ENCODE results near the gene CSRP2.

The CSRP2 gene

DNA sequence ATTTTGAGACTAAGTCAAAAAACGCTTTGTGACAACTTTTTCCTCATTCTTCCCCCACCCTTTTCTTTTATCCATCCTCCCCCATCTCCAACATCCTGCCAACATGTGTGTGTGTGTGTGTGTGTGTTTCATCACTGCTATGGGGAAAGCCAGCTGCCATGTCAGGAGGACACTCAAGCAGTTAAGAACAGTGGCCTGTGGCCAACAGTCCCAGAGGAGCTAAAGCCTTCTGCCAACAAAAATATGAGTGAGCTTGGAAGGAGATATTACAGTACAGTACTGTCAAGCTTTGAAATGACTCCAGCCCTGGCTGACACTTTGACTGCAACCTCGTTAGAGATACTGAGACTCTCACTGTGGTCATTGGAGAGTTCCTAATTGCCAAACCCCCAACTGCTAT is 5.0 kb upstream of the CSRP2 start:
- no peaks in the 10 kb centered on the region for H3K9me3 ChIP-seq (ENCODE audit: control insufficient read depth, insufficient read depth, low read length)
- no peak overlapping the region for H3K9ac ChIP-seq (ENCODE audit: low read depth, low read length)
- H3K4me3 ChIP-seq (ENCODE audit: low read depth, low read length) = no peak overlapping the region
- peaks cover 7% of the 10 kb centered on the region for H3K27me3 ChIP-seq (ENCODE audit: control insufficient read depth, insufficient read depth, low read length)
- no peaks in the 10 kb centered on the region for H3K36me3 ChIP-seq (ENCODE audit: control insufficient read depth, insufficient read depth, low read length)
- H3K4me1 ChIP-seq (ENCODE audit: control insufficient read depth, insufficient read depth, low read length) = peaks cover 2% of the 10 kb centered on the region

DNA sequence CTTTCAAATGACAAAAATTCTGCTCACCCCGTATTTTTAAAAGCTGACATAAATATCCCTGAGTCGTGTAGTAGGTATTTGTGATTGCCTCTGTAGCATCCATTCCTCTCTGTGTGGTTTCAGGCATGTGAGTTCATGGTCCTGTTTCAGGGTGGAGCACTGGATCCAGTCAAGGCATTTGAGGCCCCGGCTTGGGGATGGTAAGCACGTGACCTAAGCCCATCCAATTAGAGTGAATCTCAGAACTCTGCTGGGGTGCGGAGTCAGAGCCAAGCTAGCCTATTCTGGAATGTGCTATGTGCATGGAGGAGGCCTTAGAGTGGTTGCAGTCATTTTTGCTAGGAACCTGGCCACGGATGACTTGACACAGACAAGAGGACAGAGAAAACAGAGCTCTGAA is 4.3 kb upstream of the CSRP2 start:
- H3K27me3 ChIP-seq (ENCODE audit: control insufficient read depth, insufficient read depth, low read length) = peaks cover 7% of the 10 kb centered on the region
- no peaks in the 10 kb centered on the region for H3K9me3 ChIP-seq (ENCODE audit: control insufficient read depth, insufficient read depth, low read length)
- H3K4me1 ChIP-seq (ENCODE audit: control insufficient read depth, insufficient read depth, low read length) = peaks cover 2% of the 10 kb centered on the region
- no peak overlapping the region for H3K9ac ChIP-seq (ENCODE audit: low read depth, low read length)
- no peak overlapping the region for H3K4me3 ChIP-seq (ENCODE audit: low read depth, low read length)
- no peaks in the 10 kb centered on the region for H3K36me3 ChIP-seq (ENCODE audit: control insufficient read depth, insufficient read depth, low read length)

DNA sequence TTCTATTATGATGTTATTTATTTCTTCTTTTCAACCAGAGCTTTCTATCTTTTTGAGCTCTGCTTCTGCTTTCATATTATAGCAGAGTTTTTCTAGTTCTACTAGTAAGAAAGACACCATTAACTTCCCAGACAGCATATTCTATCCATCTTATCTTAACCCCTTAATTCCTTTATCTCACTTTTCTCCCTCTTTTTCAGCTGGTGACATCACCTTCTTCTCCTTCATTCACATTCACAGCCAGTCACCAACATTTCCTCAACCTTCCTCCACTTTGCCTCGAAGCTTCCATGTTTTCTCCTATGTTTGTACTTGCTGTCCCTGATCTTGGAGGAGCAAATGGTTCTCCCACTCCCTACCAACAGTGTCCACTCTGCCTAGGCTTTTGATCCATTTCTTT is 3.5 kb upstream of the CSRP2 start:
- Histone ChIP-seq H3K9me3 (ENCODE audit: control insufficient read depth, insufficient read depth, low read length) (no peaks in the 10 kb centered on the region), H3K4me3 (ENCODE audit: low read depth, low read length) (no peak overlapping the region), H3K27me3 (ENCODE audit: control insufficient read depth, insufficient read depth, low read length) (peaks cover 7% of the 10 kb centered on the region), H3K4me1 (ENCODE audit: control insufficient read depth, insufficient read depth, low read length) (peaks cover 5% of the 10 kb centered on the region), H3K36me3 (ENCODE audit: control insufficient read depth, insufficient read depth, low read length) (no peaks in the 10 kb centered on the region), H3K9ac (ENCODE audit: low read depth, low read length) (no peak overlapping the region)

DNA sequence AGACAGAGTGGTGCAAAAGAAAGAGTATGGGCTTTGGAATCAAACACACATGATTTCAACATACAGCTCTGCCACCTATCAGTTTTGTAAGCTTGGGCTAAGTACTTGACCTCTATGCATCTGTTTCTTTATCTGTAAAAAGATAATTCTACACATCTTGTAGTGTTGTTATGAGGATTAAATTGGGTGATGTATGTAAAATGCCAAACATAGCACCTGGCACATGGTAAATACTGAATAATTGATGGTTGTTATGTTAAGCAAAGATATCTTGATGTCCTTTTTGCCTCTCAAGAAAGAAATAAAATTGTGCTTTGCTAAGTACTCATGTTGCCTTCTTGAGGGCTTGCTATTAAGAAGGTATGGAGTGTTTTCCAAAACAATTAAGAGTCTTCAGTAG is 2.3 kb upstream of the CSRP2 start:
- H3K4me1 ChIP-seq (ENCODE audit: control insufficient read depth, insufficient read depth, low read length) = peaks cover 13% of the 10 kb centered on the region
- H3K36me3 ChIP-seq (ENCODE audit: control insufficient read depth, insufficient read depth, low read length) = no peaks in the 10 kb centered on the region
- peaks cover 7% of the 10 kb centered on the region for H3K27me3 ChIP-seq (ENCODE audit: control insufficient read depth, insufficient read depth, low read length)

DNA sequence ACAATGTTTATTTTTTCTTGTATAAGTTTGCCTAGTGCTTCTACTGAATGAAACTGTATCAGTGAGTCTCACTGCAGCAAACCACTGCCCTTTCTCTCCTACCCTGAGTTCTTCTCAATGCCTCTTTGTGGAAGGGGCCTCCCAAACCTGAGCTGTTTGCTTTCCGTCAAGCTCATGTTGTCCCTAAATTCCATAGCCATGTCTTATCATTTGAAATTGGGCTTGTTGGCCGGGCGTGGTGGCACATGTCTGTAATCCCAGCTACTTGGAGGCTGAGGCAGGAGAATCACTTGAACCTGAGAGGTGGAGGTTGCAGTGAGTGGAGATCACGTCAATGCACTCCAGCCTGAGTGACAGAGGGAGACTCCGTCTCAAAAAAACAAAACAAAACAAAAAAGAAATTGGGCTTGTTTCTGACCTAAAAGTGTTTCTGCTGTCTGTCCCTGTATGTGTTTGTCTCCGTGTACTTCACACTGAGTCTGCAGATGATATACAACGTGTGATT is 1.8 kb upstream of the CSRP2 start:
- peaks cover 13% of the 10 kb centered on the region for H3K4me1 ChIP-seq (ENCODE audit: control insufficient read depth, insufficient read depth, low read length)
- H3K36me3 ChIP-seq (ENCODE audit: control insufficient read depth, insufficient read depth, low read length) = no peaks in the 10 kb centered on the region
- H3K9me3 ChIP-seq (ENCODE audit: control insufficient read depth, insufficient read depth, low read length) = no peaks in the 10 kb centered on the region
- H3K9ac ChIP-seq (ENCODE audit: low read depth, low read length) = no peak overlapping the region
- H3K4me3 ChIP-seq (ENCODE audit: low read depth, low read length) = no peak overlapping the region
- H3K27me3 ChIP-seq (ENCODE audit: control insufficient read depth, insufficient read depth, low read length) = peaks cover 7% of the 10 kb centered on the region

More for the DNA sequence above, 2.3 kb upstream of the CSRP2 start:
- H3K9me3 ChIP-seq (ENCODE audit: control insufficient read depth, insufficient read depth, low read length) = no peaks in the 10 kb centered on the region
- no peak overlapping the region for H3K4me3 ChIP-seq (ENCODE audit: low read depth, low read length)
- no peak overlapping the region for H3K9ac ChIP-seq (ENCODE audit: low read depth, low read length)

DNA sequence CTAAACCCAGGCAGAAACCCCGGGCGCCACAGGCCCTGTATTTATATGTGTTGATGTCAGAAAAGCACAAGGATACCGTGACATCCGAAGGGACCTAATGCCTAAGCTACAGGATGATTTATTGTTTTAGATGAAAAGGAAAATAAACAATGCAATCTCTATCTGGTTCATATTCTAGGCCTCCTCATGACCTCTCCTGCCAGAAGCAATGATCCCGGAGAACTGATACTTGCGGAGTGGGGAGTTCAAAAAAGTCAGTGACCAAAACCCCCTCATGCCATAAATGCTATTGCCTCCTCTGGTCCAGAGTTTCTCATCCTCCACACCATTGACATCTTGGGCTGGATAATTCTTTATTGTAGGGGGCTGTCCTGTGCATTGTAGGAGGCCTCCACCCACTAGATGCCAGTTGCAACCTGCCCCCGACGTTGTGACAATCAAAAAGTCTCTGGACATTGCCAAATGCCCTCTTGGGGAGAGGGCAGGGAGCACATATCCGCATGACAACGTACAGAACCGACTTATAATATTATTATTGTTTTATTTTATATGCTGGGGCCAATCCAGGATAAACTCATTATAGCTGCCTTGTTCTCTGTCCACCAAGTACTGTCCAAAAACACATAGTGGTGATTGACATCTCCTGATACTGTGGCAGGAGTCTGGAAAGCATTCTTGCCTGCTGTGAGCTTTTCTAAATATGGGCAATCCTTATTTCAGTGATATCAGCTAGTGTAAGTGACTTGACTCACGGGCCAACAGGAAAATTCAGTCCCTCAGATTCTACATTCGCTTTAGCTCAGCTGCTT is 1.1 kb upstream of the CSRP2 start:
- Histone ChIP-seq H3K9ac (ENCODE audit: low read depth, low read length) (peak overlapping the region; percentile 77), H3K36me3 (ENCODE audit: control insufficient read depth, insufficient read depth, low read length) (no peaks in the 10 kb centered on the region), H3K4me3 (ENCODE audit: low read depth, low read length) (peak overlapping the region; percentile 68), H3K27me3 (ENCODE audit: control insufficient read depth, insufficient read depth, low read length) (peaks cover 7% of the 10 kb centered on the region), H3K9me3 (ENCODE audit: control insufficient read depth, insufficient read depth, low read length) (no peaks in the 10 kb centered on the region), H3K4me1 (ENCODE audit: control insufficient read depth, insufficient read depth, low read length) (peaks cover 13% of the 10 kb centered on the region)

DNA sequence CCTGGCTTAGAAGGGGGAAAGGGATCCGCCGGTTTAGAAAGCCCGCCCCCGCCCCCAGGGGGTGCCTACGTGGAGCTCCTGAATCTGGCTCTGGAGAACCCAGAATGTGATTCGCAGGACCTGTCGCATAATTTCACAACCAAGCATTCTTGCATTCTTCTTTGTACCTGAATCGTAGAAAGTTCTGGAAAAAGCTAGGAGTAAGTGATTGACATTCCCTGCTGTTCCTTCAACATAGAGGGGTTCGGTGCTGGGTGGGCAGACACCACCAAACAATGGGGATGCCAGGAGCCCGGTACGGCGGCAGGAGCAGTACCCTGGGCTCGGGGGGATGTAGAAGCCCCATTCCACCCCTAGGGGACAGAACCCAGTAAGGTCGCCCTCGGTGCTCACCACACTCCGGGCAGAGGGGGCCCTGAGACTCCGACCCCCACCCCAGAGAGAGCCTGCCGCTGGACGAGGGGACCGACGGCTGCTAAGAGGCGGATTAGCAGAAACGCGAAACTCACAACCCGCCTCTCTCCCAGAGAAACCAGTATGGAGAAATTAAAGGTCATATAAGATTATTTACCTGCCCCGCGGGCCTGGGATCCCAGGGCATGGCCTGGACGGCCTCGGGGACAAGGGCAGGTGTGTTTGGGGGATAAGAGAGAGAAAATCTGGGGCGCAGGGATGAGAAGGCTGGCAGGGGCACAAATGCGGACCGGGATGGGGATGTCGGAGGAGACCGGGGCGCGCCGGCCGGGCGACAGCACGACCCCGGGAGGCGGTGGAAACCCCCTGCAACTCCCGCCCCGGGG is 520 bp downstream of the CSRP2 start:
- no peaks in the 10 kb centered on the region for H3K9me3 ChIP-seq (ENCODE audit: control insufficient read depth, insufficient read depth, low read length)
- peak overlapping the region; percentile 80 for H3K9ac ChIP-seq (ENCODE audit: low read depth, low read length)
- H3K4me3 ChIP-seq (ENCODE audit: low read depth, low read length) = peak overlapping the region; percentile 91
- H3K27me3 ChIP-seq (ENCODE audit: control insufficient read depth, insufficient read depth, low read length) = peaks cover 7% of the 10 kb centered on the region
- H3K4me1 ChIP-seq (ENCODE audit: control insufficient read depth, insufficient read depth, low read length) = peaks cover 23% of the 10 kb centered on the region
- no peaks in the 10 kb centered on the region for H3K36me3 ChIP-seq (ENCODE audit: control insufficient read depth, insufficient read depth, low read length)

DNA sequence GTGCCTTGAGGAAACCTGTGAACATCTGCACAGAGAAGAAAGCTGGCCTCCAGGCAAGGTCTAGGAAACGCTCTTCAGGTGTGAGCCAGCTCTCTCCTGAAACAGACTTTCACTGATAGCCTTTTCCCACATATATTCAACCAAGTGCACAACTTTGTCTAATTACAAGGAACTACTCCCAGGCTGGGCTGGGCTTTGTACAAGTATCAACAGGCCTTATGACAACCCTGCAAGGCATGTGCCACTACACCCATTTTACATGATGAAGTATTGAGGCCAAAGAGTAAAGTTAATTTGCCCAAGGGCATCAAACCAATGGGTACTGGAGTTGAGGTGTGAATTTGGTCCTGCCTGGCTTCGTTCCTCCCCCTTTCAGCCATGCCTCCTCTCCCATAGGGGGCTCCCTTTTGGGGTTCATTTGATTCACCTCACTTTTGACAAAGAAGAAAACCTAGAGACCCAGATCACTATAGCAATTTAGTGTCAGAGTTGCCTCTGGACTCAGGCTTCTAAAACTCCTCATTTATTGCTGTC is 2.1 kb downstream of the CSRP2 start:
- H3K27me3 ChIP-seq (ENCODE audit: control insufficient read depth, insufficient read depth, low read length) = peaks cover 7% of the 10 kb centered on the region
- no peaks in the 10 kb centered on the region for H3K36me3 ChIP-seq (ENCODE audit: control insufficient read depth, insufficient read depth, low read length)
- H3K9ac ChIP-seq (ENCODE audit: low read depth, low read length) = no peak overlapping the region
- peak overlapping the region; percentile 91 for H3K4me3 ChIP-seq (ENCODE audit: low read depth, low read length)
- H3K9me3 ChIP-seq (ENCODE audit: control insufficient read depth, insufficient read depth, low read length) = no peaks in the 10 kb centered on the region
- H3K4me1 ChIP-seq (ENCODE audit: control insufficient read depth, insufficient read depth, low read length) = peaks cover 32% of the 10 kb centered on the region

DNA sequence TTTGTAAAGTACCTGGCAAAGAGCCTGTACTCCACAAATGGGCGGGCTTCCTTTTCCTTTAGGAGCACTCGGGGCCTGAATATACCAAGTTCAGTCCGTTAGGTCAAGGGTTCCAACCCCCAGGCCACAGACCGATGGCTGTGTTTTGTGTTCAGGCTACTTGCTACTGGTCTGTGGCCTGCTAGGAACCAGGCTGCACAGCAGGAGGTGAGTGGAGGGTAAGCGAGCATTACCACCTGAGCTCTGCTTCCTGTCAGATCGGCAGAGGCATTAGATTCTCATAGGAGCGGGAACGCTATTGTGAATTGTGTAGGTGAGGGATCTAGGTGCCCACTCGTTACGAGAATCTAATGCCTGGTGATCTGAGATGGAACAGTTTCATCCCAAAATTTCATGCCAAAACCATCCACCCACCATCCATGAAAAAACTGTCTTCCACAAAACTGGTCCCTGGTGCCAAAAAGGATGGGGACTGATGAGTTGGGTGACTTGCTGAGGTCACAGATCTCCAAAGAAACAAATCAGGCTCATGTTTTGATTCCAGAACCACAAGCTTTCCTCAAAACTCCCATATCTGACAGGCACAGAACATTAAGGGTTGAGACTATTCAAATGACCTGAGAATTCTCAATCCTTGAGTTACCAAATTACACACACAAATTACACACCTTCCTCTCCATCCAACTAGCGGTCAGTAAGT is 4.2 kb downstream of the CSRP2 start:
- Histone ChIP-seq H3K27me3 (ENCODE audit: control insufficient read depth, insufficient read depth, low read length) (no peaks in the 10 kb centered on the region), H3K36me3 (ENCODE audit: control insufficient read depth, insufficient read depth, low read length) (no peaks in the 10 kb centered on the region)

DNA sequence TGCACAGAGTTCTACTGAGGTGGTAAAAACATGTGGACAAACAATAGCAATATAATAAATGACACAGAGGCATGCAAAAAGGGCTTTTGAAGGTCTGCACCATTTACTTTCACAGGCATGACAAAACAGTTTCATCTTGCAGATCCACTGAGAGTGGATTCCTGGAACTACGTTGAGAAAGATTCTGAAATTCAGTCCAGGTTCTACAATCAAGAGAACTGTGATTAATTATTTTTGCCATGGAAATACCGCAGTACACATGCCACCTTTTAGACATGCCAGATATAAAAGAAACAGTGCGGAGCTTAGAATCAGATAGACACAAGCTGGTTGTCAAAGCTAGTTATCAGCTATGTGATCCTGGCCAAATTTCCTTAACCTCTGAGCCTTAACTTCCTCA is 4.8 kb downstream of the CSRP2 start:
- peaks cover 31% of the 10 kb centered on the region for H3K4me1 ChIP-seq (ENCODE audit: control insufficient read depth, insufficient read depth, low read length)
- H3K4me3 ChIP-seq (ENCODE audit: low read depth, low read length) = no peak overlapping the region
- H3K36me3 ChIP-seq (ENCODE audit: control insufficient read depth, insufficient read depth, low read length) = no peaks in the 10 kb centered on the region
- H3K9ac ChIP-seq (ENCODE audit: low read depth, low read length) = no peak overlapping the region
- H3K27me3 ChIP-seq (ENCODE audit: control insufficient read depth, insufficient read depth, low read length) = no peaks in the 10 kb centered on the region
- H3K9me3 ChIP-seq (ENCODE audit: control insufficient read depth, insufficient read depth, low read length) = no peaks in the 10 kb centered on the region

More for the DNA sequence above, 4.2 kb downstream of the CSRP2 start:
- no peaks in the 10 kb centered on the region for H3K9me3 ChIP-seq (ENCODE audit: control insufficient read depth, insufficient read depth, low read length)
- no peak overlapping the region for H3K9ac ChIP-seq (ENCODE audit: low read depth, low read length)
- no peak overlapping the region for H3K4me3 ChIP-seq (ENCODE audit: low read depth, low read length)
- H3K4me1 ChIP-seq (ENCODE audit: control insufficient read depth, insufficient read depth, low read length) = peaks cover 32% of the 10 kb centered on the region

DNA sequence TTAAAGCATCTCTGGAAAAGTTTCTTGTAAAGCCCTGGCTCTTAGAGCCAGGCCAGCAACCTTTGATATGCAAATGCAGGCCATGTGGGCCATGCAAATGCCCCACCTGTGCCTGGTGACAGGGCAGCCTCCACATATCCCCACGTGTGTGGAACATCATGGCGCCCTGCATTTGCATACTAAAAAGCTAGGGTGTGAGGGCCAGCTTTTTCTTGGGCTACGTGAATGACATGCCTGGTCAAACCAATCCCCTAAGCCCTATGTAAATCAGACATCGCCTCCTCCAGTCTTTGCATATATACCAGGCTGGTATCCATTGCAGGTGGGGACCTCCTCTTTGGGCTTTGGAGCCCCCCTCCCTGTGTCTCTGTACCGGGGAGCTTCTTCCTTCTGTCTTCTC is 6.4 kb downstream of the CSRP2 start:
- Histone ChIP-seq H3K9ac (ENCODE audit: low read depth, low read length) (no peak overlapping the region), H3K4me3 (ENCODE audit: low read depth, low read length) (peak overlapping the region; percentile 33), H3K4me1 (ENCODE audit: control insufficient read depth, insufficient read depth, low read length) (peaks cover 29% of the 10 kb centered on the region), H3K9me3 (ENCODE audit: control insufficient read depth, insufficient read depth, low read length) (no peaks in the 10 kb centered on the region), H3K27me3 (ENCODE audit: control insufficient read depth, insufficient read depth, low read length) (no peaks in the 10 kb centered on the region), H3K36me3 (ENCODE audit: control insufficient read depth, insufficient read depth, low read length) (no peaks in the 10 kb centered on the region)

Data from iPS-15b (cell line).